Activated CD4-positive, alpha-beta T cell treated with anti-CD3 and anti-CD28 coated beads, Interleukin-2, amount 50 U/mL, for 48 hours (primary cell): ENCODE data around the gene ABCB10.
"Not testable (repeated sequence)": the region's sequence is repeated elsewhere in the genome, so short reads cannot be mapped to it uniquely, and the experiment has no call there.

Experiments used
- DNase-seq, 2 experiments: peaks; one replicate each; pipeline ENCODE4 v3.0.0-alpha.2; 2020

ABCB10 gene

DNA sequence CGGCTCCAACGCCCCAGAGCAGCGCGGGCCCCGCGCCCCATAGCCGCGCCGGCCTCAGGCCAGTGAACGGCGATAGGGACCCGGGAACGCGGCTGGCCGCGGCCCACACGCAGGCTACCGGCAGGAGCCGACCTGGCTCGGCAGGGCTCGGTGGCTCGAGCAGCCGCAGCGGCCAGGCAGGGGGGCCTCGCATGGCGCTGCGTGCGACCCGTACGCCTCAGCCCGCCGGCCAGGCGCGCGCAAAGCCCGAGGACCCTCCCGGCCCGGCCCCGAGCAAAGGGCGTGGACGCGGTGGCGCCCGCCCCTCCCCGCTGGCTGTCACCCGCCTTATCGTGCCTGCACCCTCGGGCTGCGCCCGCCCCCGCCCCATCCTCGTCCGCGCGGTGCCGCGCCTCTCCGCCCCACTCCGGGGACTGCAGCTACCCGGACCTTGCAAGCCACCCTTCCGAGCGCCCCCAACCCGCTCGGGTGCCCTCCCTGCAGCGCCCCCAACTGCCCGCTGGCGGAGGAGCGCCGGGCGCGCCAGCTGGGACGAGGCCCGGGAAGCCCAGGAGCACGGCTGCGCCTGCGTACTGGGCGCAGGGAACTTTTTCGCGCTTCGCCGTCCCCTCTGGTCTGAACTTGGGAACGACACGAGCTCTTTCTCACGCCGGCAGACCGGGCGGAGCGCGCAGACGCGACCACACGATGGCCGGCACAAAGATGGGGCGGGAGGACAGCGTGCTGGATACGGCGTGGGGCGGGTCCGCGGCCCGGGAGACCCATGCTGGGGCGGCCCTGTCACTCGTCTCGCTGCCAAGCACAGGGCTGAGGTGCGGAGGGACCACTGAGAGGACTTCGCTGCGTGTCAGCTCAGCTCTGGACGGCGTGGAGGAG, at the start of gene ABCB10:
TSS of gene ABCB10 (minus strand) at position 248 of the 876 bp plus-strand sequence. CDS start at position 193, 55 bp downstream.
- peak; percentile 93 to 95 for DNase-seq

DNA sequence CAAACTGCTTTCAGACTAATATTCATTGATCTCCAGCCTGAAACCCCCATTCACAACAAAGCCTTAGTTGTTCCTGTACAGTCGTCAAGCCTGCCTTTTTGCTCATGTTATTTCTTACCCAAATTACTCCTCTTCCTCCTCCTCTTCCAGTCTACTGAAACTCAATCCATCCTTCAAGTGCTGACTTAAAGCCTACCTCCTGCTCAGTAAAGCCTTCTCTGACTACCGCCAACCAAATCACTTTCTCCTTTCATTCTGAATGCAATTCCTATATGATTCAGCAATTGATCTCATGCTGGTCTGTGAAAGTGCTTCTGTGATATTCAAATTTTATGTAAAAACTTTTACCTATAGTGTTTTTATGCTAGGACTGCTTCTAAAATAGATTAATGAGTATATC, 48.9 kb upstream of the ABCB10 start:
- no peak for DNase-seq

DNA sequence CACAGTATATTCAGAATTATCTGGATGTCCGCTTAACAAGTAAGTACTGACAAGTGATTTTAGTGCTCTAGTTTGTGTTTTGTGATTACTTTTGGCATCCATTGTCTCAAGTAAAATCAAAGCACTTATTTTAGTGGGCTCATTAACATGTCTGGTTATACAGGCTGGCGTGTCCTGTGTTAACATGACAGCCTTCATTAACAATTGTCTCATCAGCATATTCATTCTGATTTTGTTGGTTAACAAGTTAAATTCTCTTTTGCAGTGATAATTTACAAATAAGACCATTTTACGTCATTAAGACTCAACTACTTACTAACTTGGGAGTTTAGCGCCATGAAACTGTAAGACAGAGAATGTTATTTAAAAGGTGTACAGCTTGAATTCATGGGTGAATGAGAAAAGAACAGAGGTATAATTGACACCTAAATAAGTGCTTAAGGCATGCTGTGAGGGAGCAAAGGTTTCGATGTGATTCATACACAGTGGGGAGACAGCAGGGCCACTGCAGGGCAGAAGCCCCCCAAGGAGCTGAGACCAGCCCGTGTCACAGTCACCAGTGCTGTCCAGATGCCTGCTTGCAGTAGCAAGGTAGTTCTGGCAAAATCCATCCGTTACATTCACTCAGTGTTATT, 45.0 kb upstream of the ABCB10 start:
- DNase-seq, result no peak

DNA sequence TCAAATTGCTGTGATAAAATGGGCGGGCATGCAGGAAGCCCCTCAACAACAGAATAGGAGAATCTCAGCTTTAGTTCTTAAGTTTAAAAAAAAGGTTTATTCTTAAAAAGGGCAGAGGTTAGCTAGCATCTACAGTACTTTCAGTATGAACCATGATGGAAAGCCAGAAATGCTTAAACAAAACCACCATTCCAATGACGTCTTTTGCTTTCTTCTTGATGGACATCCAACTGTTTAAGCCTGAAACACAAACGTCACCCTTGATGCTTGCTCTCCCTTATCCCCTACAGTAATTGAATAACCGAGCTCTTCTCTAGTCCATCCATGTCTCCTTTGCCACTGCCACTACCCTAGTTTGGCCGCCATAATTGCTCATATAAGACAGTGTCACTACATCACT, 41.7 kb upstream of the ABCB10 start:
- DNase-seq, result no peak

DNA sequence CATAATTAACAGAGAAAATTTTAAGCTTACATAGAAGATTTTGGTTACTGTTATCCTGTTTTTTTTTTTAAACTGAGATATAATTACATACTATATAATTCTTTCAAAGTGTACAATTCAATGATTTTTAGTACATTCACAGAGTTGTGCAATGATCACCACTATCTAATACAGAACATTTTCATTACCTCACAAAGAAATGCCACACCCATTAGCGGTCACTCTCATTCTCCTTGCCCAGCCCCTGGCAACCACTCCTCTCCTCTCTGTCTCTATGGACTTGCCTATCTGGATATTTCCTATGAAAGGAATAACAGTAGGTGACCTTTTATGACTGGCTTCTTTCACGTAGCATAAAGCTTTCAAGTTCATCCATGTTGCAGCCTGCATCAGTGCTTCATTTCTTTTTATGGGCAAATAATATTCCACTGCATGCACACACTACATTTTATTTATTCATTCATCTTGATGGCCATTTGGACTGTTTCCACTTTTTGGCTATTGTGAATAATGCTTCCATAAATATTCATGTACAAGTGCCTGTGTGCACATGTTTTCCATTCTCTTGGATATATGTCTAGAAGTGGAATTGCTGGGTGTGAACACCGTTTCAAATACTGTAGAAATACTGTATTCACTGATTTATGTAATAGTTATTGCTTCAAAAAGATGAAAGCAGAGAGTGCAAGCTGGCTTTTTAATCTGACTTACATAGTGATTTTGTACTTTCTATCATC, 40.9 kb upstream of the ABCB10 start:
- no peak for DNase-seq

DNA sequence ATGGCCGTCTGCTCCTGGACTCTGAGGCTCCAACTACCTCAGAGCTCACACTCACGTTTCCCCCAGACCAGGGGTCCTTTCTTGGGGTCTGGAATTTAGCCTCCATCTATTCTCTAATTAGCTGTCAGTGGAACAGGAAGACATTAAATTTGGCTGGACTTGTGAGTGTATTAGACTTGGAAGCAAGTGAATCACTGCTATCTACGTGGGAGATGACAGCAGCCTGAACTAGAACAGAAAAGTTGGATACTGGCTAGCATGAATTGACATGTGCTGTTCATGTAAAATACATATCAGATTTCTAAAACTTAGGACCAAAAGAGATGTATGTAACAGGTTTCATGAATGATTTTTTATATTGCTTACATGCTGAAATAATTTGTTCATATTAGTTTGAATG, 39.4 kb upstream of the ABCB10 start:
- DNase-seq, result no peak

DNA sequence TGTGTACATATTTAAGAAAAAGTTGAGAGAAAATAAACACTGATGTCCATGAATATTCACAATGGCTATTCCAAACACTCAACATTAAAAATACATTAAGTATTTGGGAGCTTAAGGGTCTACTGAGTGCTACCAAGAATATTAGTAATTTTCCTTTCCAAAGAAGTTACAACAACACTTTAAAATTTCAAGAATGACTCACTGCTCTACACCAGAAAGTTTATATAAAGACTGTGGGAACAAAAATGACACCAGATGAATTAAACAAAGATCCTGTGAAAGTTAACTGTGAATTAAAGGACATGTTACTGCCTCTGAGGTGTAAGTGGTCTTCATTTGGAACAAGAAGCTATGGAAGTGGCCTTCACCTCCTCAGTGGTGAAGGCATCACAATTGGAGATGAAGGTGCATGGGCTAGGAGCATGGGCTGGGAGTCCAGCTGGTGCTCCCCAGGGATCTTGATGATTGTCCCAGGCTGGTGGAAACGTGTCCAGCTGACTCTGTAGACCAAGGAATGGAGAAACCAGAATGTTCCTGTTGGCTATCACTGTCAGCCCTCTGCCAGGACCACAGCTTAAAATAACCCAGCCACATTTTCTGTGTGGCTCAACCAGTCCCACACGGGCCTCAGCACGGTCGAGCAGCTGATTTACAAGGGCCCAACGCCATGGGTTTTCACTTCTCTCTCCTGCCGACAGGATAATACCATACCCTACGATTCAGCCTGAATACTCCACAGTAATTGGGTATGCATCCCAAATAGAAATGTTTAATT, 38.6 kb upstream of the ABCB10 start:
- DNase-seq, result no peak

DNA sequence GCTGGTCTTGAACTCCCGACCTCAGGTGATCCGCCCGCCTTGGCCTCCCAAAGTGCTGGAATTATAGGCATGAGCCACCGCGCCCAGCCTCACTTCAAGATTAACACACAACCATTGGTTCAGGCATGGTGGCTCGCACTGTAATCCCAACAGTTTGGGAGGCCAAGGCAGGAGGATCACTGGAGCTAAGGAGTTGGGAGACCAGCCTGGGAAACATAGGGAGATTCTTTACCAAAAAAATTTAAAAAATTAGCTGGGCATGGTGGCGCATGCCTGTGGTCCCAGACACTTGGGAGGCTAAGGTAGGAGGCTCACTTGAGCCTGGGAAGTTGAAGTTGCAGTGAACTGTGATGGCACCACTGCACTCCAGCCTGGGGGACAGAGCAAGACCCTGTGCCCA, 37.4 kb upstream of the ABCB10 start:
- not testable (repeated sequence) for DNase-seq

DNA sequence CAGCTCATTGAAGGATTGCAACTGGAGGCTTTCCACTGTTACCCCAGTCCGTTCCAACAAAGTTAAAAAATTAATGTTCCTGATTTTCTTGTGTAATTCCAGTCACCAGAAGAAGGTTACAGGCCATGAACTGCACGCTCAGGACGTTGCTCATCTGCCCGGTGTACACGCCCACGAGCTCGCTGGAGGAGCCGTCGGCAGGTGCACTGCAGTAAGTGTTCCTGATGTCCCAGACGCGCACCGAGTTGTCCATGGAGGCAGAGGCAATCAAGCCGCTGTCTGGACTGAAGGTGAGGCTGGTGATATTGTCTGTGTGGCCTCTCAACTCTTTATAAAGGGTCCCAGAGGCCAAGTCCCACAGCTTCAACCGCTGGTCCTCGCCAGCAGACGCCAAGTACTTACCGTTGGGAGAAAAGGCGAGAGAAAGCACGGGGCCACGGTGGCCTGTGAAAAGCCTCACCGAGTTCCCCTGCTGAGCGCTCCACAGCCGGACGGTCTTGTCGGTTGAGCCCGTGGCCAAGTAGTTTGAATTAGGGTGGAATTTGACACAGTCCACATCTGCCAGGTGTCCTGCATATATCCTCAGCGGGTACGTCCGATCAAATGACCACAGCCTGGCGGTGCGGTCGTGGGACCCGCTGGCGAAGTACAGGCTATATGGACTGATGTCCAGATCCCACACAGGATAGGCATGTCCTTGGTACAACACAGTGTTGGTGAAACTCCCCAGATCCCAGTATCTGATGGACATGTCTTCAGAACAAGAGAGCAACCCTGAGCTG, 35.9 kb upstream of the ABCB10 start:
- no peak for DNase-seq

DNA sequence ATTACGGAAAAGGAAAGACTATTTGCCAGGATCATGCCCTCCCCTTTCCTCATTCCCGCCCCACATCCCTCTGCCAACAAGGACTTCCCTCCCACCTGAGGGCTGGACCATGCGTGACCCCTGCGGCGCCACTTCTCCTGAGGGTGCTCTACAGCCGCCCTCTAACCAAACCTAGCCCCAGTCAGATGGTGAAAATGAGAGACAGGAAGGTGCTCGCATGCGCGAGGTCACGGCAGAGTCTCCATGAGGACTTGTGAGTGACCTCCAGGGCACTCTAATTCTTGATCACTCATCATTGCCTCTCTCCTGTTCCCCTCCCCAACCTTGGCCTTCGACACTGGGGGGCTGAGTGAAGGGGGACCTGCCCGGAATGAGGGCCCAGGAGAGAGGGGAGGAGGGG, 35.3 kb upstream of the ABCB10 start:
- DNase-seq, result no peak

DNA sequence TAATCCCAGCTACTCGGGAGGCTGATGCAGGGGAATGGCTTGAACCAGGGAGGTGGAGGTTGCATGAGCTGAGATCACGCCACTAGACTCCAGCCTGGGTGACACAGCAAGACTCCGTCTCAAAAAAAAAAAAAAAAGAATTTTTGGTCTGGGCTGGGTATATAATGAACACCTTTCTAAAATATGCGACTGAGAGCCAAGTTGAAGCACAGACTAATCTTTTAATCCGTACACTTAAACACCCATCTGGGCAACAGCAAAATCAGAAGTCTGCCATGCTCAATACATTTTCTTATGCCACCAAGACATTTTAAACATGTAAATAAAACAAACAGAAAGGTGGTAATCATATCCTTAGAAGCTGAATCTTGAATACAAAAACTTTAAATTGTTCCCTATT, 31.6 kb upstream of the ABCB10 start:
- no peak for DNase-seq

DNA sequence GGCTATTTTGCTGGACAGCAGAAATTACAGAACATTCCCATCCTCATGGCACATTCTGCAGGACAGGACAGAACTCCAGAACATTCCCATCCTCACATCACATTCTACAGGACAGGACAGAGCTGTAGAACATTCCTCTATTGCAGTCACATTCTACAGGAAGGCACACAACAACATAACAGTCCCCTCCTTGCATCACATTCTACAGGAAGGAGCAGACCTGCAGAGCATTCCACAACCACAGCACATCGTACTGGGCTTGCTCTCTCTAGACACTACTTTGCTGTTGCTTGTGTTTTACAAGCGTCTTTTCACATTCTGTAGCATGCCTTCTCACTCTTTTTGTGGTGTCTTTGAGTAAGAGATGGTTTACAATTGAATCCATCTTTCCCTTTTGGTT, 26.8 kb upstream of the ABCB10 start:
- DNase-seq, result no peak

DNA sequence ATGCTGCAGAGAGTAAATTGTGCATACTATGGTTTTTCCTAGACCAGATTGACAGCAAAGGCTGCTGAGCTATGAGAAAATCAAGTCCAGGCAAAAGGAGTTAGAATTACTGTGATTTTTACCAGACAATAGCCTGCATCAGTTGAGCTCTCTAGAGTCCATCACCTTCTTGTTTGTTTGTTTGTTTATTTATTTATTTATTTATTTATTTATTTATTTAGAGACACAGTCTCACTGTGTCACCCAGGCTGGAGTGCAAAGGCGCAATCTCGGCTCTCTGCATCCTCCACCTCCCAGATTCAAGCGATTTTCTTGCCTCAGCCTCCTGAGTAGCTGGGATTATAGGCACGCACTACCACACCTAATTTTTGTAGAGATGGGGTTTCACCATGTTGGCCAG, 24.2 kb upstream of the ABCB10 start:
- DNase-seq, result no peak

DNA sequence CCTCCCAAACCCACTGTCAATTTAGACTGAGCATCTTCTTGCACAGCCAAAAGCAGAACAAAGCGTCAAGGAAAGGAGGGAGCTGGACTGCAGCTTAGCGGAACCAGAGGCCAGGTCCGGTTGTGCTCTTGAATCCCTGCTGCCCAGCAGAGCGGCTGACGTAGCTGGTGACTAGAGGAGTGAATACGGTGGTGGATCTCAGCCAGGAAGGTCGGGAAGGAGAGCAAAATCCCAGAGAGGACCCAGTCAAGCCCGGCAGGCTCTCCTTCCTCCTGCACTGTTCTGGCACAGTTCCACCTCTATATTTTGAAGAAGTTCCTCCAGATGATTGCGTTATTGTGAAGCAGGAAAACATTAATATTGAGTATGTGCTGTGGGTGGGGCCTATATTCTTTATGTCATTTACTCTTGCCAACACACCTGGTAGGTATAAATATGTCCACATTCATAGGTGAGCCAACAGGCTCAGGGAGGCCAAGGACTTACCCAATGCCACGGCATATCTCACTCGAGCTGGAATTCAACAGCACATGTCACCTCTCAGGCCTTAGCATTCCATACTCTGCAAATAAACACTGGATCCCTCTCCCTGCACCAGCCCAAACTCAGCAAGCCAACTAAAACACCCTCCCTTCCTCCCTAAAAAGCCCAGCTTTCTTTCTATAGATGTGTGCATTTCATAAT, 23.6 kb upstream of the ABCB10 start:
- DNase-seq, result no peak

DNA sequence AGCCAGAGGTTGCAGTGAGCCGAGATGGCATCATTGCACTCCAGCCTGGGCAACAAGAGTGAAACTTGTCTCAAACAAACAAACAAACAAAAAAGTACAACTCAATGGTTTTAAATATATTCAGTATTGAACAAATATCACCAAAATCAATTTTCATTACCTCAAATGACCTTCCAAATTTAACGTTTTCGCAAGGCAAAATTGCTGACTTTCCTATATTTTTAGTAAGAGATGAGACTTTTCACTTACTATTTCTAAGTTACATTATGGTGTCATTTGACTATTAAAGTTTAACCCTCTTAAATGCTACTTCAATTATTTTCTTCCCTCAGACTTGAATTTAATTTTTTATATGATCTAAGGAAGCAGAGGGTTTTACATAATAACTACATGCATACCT, 23.0 kb upstream of the ABCB10 start:
- no peak for DNase-seq

DNA sequence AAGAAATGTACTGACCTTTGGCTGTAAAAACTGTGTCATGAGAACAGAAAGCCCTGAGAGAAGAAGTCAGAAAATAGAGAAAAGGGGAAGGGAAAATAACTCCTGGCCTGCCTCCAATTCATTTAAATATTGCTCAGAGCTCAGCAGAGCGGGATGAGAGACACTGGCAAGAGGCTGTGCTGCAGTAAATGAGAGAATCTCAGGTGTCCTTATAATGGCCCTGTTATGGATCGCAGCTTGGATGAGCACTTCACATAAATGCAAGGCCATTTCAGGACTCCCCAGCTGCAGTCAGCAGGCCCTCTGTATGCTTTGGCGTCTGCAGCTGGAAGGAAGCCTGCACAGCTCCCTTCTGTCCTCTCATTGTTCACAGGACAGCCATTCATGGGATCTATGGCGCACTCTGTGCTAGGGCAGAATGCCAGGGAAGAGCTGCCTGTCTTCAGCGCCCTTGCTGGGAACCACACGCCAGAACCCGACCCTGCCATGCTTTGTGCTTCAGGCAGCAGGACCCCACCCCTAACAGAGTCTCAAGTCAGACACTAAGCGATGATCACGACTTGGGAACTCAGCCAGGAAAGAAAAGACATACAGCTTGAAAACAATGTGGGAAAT, 20.7 kb upstream of the ABCB10 start:
- DNase-seq, result no peak

DNA sequence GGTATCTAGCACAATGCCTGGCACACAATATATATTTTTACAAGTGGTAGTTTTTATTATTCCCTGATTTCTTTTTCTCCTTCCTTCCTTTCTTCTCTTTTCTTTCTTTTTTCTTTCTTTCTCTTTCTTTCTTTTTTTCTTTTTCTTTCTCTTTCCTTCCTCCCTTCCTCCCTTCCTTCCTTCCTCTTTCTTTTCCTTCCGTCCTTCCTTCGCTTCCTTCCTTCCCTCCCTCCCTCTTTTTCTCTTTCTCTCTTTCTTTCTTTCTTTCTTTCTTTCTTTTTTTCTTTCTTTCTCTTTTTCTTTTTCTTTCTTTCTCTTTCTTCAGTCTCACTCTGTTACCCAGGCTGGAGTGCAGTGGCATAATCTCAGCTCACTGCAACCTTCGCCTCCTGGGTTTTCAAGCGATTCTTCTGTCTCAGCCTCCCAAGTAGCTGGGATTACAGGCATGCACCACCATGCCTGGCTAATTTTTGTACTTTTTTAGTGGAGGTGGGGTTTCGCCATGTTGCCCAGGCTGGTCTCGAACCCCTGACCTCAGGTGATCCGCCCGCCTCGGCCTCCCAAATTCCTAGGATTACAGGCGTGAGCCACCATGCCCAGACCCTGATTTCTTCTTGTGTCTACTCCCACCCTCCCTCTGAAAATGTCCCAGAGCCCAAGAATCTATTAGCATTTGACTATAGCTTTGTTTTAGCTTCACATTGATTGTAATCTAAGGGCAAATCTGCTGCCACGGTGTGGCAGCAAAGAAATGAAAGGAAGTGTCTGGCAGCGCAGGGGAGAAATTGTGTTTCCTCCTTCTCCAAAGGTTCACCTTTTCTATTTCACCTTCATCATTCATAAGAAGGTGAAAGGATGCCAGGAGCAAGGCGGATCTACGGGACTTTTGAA, 19.9 kb upstream of the ABCB10 start:
- DNase-seq, result no peak

DNA sequence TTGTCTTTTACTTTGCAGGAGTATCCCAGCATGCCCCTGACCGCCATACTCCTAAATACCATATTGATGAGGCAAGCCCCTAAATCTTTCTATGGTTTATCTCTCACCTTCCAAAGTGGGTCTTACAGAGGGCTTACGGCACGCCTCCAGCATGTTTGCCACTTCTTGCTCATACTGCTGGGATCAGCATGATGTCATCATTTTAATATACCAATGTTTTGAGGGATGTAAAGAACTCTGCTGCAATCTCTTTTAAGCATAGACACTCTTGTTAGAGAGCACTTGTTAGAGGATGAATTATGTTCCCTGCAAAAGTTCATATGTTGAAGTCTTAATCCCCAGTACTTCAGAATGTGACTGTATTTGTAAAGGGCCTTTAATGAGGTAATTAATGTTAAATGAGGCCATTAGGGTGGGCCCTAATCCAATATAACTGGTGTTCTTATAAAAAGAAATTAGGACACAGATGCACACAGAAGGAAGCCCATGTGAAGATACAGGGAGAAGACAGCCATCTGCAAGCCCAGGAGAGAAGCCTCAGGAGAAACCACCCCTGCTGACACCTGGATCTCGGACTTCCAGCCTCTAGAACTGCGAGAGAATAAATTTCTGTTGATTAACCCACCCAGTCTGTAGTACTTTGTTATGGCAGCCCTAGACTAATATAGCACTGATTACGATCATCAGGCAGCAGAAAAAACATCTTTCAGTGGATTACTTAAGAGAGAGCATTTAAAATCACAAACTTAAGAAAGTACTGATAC, 16.4 kb upstream of the ABCB10 start:
- no peak for DNase-seq

DNA sequence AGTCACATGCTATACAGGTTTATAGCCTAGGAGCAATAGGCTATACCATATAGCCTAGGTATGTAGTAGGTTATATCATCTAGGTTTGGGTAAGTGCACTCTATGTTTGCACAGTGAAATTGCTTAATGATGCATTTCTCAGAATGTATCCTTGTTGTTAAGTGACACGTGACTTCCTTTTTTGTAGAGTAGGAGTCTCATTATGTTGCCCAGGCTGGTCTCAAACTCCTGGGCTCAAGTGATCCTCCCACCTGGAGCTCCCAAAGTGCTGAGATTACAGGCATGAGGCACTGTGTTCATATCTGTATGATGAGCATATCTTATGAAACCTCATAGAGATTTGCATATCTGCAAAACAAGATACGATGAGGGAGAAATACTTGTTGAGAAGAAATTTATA, 13.8 kb upstream of the ABCB10 start:
- no peak for DNase-seq
